ENCODE measurements around the gene NPR2. TPM values are rescaled to one million over a fixed set of nuclear protein-coding genes. Genes with fewer than 3 reads are reported as not detected.

NPR2 gene
- total RNA-seq, 1 donor from 2014 or later = 23.2 TPM

GRCh38 chr9:35852876-35853865 lies 61.8 kb downstream of the NPR2 start:
- DNase-seq (ENCODE audit: low spot score) = peak; percentile 76

- DNase-seq (ENCODE audit: low spot score) = peak; percentile 14
These were observed 62.8 kb downstream of the NPR2 start for GRCh38 chr9:35854091-35854762.

GRCh38 chr9:35856206-35856605 lies 64.8 kb downstream of the NPR2 start:
- peak; percentile 71 for DNase-seq (ENCODE audit: low spot score)

GRCh38 chr9:35856882-35857281 lies 65.5 kb downstream of the NPR2 start:
- DNase-seq (ENCODE audit: low spot score) = peak; percentile 53

- DNase-seq (ENCODE audit: low spot score) = no peak
These were observed 67.1 kb downstream of the NPR2 start for GRCh38 chr9:35858458-35858857.

Other genes with a start within 250 kb of the NPR2 start
- 94.4 TPM for gene TESK1, start 186.3 kb upstream of the NPR2 start, total RNA-seq
- 7.0 TPM for gene CD72, start 173.2 kb upstream of the NPR2 start, total RNA-seq
- 1.3 TPM for gene SIT1, start 140.7 kb upstream of the NPR2 start, total RNA-seq
- gene RMRP, start 133.6 kb upstream of the NPR2 start, total RNA-seq = 19,106 TPM
- gene CCDC107, start 133.3 kb upstream of the NPR2 start, total RNA-seq = 103 TPM
- gene ARHGEF39, start 126.4 kb upstream of the NPR2 start, total RNA-seq = 0.58 TPM
- not detected for gene CA9, start 117.7 kb upstream of the NPR2 start, total RNA-seq
- gene TPM2, start 101.7 kb upstream of the NPR2 start, total RNA-seq = 244 TPM
- gene TLN1, start 59.4 kb upstream of the NPR2 start, total RNA-seq = 622 TPM
- 42.5 TPM for gene CREB3, start 58.9 kb upstream of the NPR2 start, total RNA-seq
- 54.5 TPM for gene GBA2, start 42.4 kb upstream of the NPR2 start, total RNA-seq
- 25.0 TPM for gene RGP1, start 42.3 kb upstream of the NPR2 start, total RNA-seq
- gene MSMP, start 37.3 kb upstream of the NPR2 start, total RNA-seq = not detected
- gene SPAG8, start 20.7 kb downstream of the NPR2 start, total RNA-seq = 0.61 TPM
- 42.7 TPM for gene HINT2, start 23.5 kb downstream of the NPR2 start, total RNA-seq
- not detected for gene FAM221B, start 37.1 kb downstream of the NPR2 start, total RNA-seq
- 6.7 TPM for gene TMEM8B, start 37.6 kb downstream of the NPR2 start, total RNA-seq
- not detected for gene OR13J1, start 78.8 kb downstream of the NPR2 start, total RNA-seq
- gene HRCT1, start 114.6 kb downstream of the NPR2 start, total RNA-seq = 5.2 TPM
- gene SPAAR, start 117.9 kb downstream of the NPR2 start, total RNA-seq = 25.3 TPM
- gene OR2S2, start 166.6 kb downstream of the NPR2 start, total RNA-seq = not detected
- gene RECK, start 245.3 kb downstream of the NPR2 start, total RNA-seq = 18.5 TPM